WERI-Rb-1 (cell line): ENCODE results near the gene PTPN20.

Experiments used
- DNase-seq: peaks from one replicate; pipeline ENCODE4 v3.0.0-alpha.2; 2020
- H3K27ac ChIP-seq: fragments of 250-450 bp; sonication (Bioruptor Pico); 2 replicates; pipeline ENCODE4 v1.5.1; 2020; ENCODE audit warnings: mild to moderate bottlenecking, moderate library complexity
- H3K27me3 ChIP-seq: fragments of 250-450 bp; sonication (Bioruptor Pico); 2 replicates; pipeline ENCODE4 v1.5.1; 2021; ENCODE audit warnings: mild to moderate bottlenecking, low read depth, moderate library complexity; ENCODE audit not compliant: insufficient read depth, severe bottlenecking
- H3K36me3 ChIP-seq: fragments of 250-450 bp; sonication (Bioruptor Pico); 2 replicates; pipeline ENCODE4 v1.5.1; 2020; ENCODE audit warnings: mild to moderate bottlenecking, moderate library complexity
- H3K4me3 ChIP-seq: 2 replicates; pipeline ENCODE4 v1.5.1; 2011; ENCODE audit warnings: low read depth, mild to moderate bottlenecking, control low read depth, low read length
- H3K9me3 ChIP-seq: fragments of 250-450 bp; sonication (Bioruptor Pico); 2 replicates; pipeline ENCODE4 v1.5.1; 2021; ENCODE audit warnings: mild to moderate bottlenecking, moderate library complexity; ENCODE audit not compliant: severe bottlenecking
- CTCF ChIP-seq: IDR thresholded peaks from 2 replicates; pipeline ENCODE4 v1.5.1; 2011; ENCODE audit warnings: low read depth, mild to moderate bottlenecking, control low read depth, inconsistent platforms, low read length

PTPN20 gene

GRCh38 chr10:47049906-47050305, 138.7 kb downstream of the PTPN20 start:
- Histone ChIP-seq H3K4me3 (no peak overlapping the region), H3K36me3 (no peaks in the 10 kb centered on the region), H3K27me3 (no peaks in the 10 kb centered on the region), H3K9me3 (no peaks in the 10 kb centered on the region), H3K27ac (no peak overlapping the region)
- no peak for TF ChIP-seq CTCF
- DNase-seq, result no peak

- H3K27ac ChIP-seq, result no peak overlapping the region
- no peaks in the 10 kb centered on the region for H3K9me3 ChIP-seq
- no peak for DNase-seq
- TF ChIP-seq CTCF, result no peak
- no peak overlapping the region for H3K4me3 ChIP-seq
- no peaks in the 10 kb centered on the region for H3K27me3 ChIP-seq
- H3K36me3 ChIP-seq, result no peaks in the 10 kb centered on the region
Observed at GRCh38 chr10:47050618-47051455, 139.6 kb downstream of the PTPN20 start.

GRCh38 chr10:47051741-47052238, 140.6 kb downstream of the PTPN20 start:
- no peak for TF ChIP-seq CTCF
- no peak overlapping the region for H3K4me3 ChIP-seq

More at GRCh38 chr10:47051741-47052238, 140.6 kb downstream of the PTPN20 start:
- DNase-seq, result no peak
- Histone ChIP-seq H3K36me3 (no peaks in the 10 kb centered on the region), H3K27ac (no peak overlapping the region), H3K9me3 (no peaks in the 10 kb centered on the region), H3K27me3 (no peaks in the 10 kb centered on the region)
